Muscle layer of colon (tissue), 2 donors: ENCODE measurements around the gene IFI27L1.
A peak's percentile ranks its signal among the peaks of the same experiment; 100 is the strongest.

Experiments used
- H3K27ac ChIP-seq: one replicate; pipeline ENCODE4 v1.7.0; 2013; ENCODE audit warnings: low read depth, mild to moderate bottlenecking, low read length, moderate library complexity
- H3K27me3 ChIP-seq, 2 donors: one replicate each; pipeline ENCODE4 v1.7.0; 2013; ENCODE audit warnings: low read length in 2 of 2, mild to moderate bottlenecking in 2 of 2; ENCODE audit not compliant: insufficient read depth in 2 of 2, control insufficient read depth in 1 of 2
- H3K36me3 ChIP-seq: one replicate; pipeline ENCODE4 v1.7.0; 2013; ENCODE audit warnings: mild to moderate bottlenecking, low read length; ENCODE audit not compliant: insufficient read depth
- H3K4me1 ChIP-seq: one replicate; pipeline ENCODE4 v1.7.0; 2013; ENCODE audit warnings: mild to moderate bottlenecking, low read length; ENCODE audit not compliant: insufficient read depth
- H3K4me3 ChIP-seq, 2 donors: one replicate each; pipeline ENCODE4 v1.7.0; 2013; ENCODE audit warnings: low read length in 2 of 2, low read depth in 1 of 2, mild to moderate bottlenecking in 1 of 2, moderate library complexity in 1 of 2
- H3K9ac ChIP-seq: one replicate; pipeline ENCODE4 v1.7.0; 2013; ENCODE audit warnings: low read length
- H3K9me3 ChIP-seq: one replicate; pipeline ENCODE4 v1.7.0; 2013; ENCODE audit warnings: mild to moderate bottlenecking, low read length
- donor health status: abdominal sarcoma.
- donor health status: Adenocarcinoma of cecum.

The IFI27L1 gene, protein sequence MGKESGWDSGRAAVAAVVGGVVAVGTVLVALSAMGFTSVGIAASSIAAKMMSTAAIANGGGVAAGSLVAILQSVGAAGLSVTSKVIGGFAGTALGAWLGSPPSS

DNA sequence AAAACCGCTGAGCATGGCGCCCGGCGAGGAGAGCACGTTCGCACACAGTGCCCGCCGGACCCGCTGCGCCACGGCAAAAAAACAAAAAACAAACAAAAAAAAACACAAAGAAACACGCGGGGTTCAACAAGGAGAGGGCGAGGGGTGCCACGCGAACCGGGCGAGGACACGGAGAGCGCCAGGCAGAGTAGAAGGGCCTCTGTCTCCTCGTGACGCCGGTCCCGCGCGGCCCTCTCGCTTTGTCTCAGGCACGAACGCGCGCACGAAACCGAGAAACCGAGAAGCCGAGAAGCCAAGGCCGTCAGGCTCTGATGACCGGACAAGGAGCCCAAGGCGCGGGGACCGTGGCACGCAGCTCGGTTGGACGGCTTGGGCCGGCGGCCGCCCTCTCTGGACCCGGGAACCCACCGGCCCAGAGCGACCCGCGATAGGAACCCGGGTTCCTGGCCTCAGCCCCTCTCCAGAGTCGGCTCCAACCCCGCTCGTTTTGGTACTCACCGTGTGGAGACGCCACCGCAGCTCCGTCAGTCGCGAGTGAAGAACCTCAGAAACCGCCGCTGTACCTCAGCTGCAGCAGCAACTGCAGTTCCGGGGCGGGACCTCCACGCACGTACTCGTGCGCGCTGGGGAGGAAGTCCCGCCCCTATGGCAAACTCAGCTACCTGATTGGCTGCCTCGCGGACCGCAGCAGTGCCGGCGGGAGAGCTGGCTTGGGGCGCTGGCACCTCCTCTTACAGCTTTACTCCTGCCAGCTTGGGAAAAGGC, at the start of gene IFI27L1, which contains the start of gene DDX24:
Gene IFI27L1, plus strand, starts transcription at position 690 of the 765 bp plus-strand sequence. CDS start 15,628 bp downstream, outside the sequence.
Gene DDX24, minus strand, starts transcription at position 582 of the 765 bp plus-strand sequence. CDS start 1,460 bp downstream, outside the sequence.
- peak within 1 kb of the TSS; percentile 97 for H3K9ac ChIP-seq
- H3K27me3 ChIP-seq: no peaks in the 10 kb centered on the region
- H3K9me3 ChIP-seq: no peaks in the 10 kb centered on the region
- H3K27ac ChIP-seq: peak within 1 kb of the TSS; percentile 81
- H3K36me3 ChIP-seq: peaks cover 23% of the 10 kb centered on the region
- peak within 1 kb of the TSS; percentile 94 for H3K4me3 ChIP-seq
- H3K4me1 ChIP-seq: peaks cover 39% of the 10 kb centered on the region

DNA sequence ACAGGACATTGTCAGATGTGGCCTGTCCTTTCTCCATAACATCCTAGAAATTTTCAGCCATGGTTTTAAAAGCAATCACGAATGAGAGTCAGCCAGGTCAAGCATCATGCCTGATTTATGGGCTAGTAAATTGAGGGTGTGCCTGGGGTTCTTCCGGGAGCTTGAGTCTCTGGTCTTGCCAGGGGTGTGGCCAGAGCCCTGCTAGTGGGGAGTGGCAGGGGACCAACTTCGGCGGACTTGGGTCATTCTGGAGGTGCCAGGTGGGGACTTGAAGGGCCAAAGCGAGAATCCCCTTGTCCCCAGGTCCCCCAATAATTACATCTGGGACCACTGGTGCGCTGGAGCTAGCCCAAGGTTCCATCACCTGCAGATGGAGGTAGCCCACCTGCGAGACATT, 49.2 kb upstream of the IFI27L1 start:
- Histone ChIP-seq H3K27ac (no peak overlapping the region), H3K4me1 (peaks cover 4% of the 10 kb centered on the region), H3K27me3 (no peaks in the 10 kb centered on the region), H3K4me3 (no peak overlapping the region), H3K9ac (no peak overlapping the region), H3K9me3 (no peaks in the 10 kb centered on the region), H3K36me3 (no peaks in the 10 kb centered on the region)

DNA sequence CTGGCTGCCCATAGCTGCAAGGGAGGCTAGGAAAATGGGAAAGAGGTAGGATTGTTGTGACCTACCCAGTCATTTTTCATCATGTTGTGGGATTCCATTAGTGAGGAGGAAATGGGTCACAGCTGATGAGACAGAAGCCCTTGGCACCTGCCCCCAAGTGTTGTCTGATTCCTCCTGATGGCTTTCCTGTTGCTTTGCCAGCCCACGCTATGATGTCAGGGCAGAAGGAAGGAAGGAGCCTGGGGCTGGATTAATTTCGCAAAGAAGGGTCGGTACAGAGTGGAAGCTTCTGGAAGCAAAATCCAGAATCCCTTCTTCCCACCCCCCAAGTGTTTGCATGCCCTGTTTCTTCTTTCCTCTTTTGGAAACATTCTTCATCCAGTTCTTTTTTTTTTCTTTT, 46.2 kb upstream of the IFI27L1 start:
- no peak overlapping the region for H3K27ac ChIP-seq
- no peak overlapping the region for H3K4me3 ChIP-seq
- H3K9ac ChIP-seq: no peak overlapping the region
- H3K9me3 ChIP-seq: no peaks in the 10 kb centered on the region
- no peaks in the 10 kb centered on the region for H3K36me3 ChIP-seq
- H3K27me3 ChIP-seq: no peaks in the 10 kb centered on the region
- H3K4me1 ChIP-seq: no peaks in the 10 kb centered on the region

DNA sequence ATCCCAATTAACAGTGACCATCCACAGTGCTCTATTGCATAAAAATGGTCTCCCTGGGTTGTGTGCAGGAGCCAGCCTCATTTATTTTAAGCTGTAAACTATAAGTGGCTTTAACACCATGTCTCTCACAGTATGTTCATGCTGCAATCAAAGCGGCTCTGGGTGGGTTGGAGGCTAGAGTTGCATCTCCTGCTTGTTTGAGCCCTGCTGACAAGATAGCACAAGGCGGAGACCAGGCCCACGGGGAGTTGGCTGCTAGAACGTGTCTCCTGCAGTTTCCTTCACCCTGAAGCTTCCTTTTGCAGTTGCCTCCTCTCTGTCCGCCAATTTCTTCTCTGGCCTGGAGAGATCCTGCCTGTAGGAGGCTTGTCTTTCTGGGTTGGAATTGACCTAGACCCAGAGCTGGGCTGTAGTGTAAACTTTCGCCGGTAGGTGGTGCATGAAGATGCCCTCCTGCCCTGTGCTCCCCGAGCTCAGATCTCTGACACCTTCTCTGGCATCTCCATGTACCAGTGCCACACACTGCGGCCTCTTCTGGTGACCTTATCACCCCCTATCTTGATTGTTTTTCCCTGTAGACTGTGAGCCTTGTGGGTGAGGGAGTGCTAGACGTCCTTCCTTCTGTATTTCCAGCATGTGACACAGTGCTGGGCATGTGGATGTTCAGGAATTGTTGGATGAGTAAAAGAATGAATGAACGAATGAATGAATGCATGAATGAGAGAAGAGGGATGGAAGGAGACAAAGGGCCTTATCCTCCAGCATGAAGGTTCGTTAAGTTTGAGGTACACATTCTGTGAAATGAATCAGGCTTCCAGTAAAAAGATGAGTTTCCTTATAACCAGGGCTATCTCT, 44.6 kb upstream of the IFI27L1 start:
- H3K9ac ChIP-seq: no peak overlapping the region
- no peaks in the 10 kb centered on the region for H3K27me3 ChIP-seq

DNA sequence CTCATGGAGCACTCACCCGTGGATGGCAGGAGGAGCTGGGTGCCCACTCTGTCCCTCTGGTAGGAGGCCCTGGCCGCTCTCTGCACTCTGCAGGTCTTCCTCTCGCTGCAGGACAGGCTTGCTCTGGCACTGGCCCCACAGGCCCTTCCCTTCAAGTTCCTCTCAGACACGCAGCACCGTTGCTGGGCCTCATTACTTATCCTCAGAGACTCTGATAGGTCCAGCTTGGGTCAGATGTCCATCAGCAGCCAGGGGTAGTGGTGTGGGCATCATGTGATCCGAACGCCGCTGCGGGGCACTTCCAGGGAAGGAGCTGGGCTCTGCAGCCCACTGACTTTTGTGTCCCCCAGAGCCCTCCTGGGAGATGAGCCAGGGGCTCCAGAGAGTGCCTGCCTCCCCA, 43.2 kb upstream of the IFI27L1 start:
- H3K4me3 ChIP-seq: no peak overlapping the region
- H3K9ac ChIP-seq: no peak overlapping the region
- no peaks in the 10 kb centered on the region for H3K36me3 ChIP-seq
- no peak overlapping the region for H3K27ac ChIP-seq
- no peaks in the 10 kb centered on the region for H3K27me3 ChIP-seq
- H3K9me3 ChIP-seq: no peaks in the 10 kb centered on the region
- H3K4me1 ChIP-seq: peaks cover 7% of the 10 kb centered on the region

More for the DNA sequence above, 44.6 kb upstream of the IFI27L1 start:
- no peak overlapping the region for H3K27ac ChIP-seq
- H3K9me3 ChIP-seq: no peaks in the 10 kb centered on the region
- H3K4me1 ChIP-seq: peaks cover under 1% of the 10 kb centered on the region
- H3K4me3 ChIP-seq: no peak overlapping the region
- H3K36me3 ChIP-seq: no peaks in the 10 kb centered on the region

DNA sequence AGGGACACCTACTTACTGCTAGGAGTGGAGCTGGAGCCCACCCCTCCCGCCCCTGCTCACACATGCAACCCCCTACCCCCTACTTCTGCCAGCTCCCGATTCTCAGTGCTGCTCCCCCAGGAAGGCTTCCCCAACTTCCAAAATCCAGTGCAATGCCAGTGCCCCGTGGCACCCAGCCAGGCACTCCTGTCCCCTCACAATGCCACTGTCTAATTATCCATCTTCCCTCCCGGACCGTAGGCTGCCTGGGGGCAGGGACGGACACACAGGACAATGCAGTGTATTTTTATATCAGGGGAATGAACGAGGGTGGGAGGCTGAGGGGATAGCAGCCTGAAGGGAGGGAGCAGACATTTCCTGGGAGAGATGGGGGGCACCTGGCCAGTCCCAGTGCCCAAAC, 42.6 kb upstream of the IFI27L1 start:
- peaks cover 7% of the 10 kb centered on the region for H3K4me1 ChIP-seq
- no peak overlapping the region for H3K4me3 ChIP-seq
- H3K27me3 ChIP-seq: no peaks in the 10 kb centered on the region
- H3K9me3 ChIP-seq: no peaks in the 10 kb centered on the region
- H3K9ac ChIP-seq: no peak overlapping the region
- H3K27ac ChIP-seq: no peak overlapping the region
- H3K36me3 ChIP-seq: no peaks in the 10 kb centered on the region

DNA sequence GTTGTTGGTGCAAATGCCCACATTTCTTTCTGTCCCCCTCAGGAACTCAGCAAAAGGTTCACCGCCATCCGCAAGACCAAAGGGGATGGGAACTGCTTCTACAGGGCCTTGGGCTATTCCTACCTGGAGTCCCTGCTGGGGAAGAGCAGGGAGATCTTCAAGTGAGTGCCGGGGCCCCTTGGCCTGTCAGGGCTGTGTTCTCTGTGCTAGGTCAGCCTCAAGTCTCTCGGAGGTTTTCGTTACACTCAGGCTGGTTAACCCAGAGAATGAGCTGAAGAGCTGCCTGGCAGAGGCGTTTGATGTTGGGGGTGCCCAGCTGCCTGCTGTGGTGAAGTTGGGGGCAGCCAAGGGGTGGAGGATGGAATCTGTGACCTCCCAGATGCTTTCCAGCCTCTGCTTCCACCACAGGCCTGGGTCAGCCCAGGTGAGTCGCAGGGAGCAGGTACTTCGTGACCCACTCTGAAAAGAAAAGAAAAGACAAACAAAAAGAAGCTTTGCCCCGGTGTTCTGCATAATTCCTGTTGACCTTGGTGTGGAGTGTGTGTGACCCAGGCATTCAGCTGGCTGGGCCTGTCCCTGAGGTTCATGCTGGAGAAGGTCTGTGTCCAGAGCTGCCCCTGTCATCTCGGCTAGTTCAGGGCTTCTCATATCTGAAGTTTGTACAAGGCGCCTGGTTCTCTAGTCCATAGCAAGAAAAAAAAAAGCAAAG, 42.0 kb upstream of the IFI27L1 start:
- H3K4me3 ChIP-seq: no peak overlapping the region
- no peak overlapping the region for H3K27ac ChIP-seq
- H3K36me3 ChIP-seq: no peaks in the 10 kb centered on the region
- H3K9me3 ChIP-seq: no peaks in the 10 kb centered on the region
- H3K27me3 ChIP-seq: no peaks in the 10 kb centered on the region
- peaks cover 7% of the 10 kb centered on the region for H3K4me1 ChIP-seq
- H3K9ac ChIP-seq: no peak overlapping the region

DNA sequence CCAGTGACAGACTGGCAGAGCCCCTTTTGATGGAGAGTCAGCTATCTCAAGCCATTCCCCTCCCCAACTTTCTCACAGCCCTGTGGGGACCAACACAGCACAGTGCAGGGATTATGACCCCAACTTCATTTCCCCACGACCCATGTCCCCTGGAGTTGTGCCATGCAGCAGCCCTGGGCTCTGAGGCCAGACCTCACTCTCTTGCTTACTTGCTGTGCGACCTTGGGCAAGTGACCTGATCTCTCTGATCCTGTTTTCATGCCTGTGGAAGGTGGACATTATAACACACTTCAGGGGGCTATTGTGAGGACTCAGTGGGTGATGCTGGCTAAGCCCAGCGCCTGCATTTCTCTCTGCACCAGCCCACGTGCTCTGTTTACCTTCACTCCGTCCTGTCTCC, 40.9 kb upstream of the IFI27L1 start:
- H3K9ac ChIP-seq: no peak overlapping the region
- no peak overlapping the region for H3K4me3 ChIP-seq
- H3K4me1 ChIP-seq: peaks cover 7% of the 10 kb centered on the region
- H3K36me3 ChIP-seq: peaks cover 3% of the 10 kb centered on the region
- H3K27ac ChIP-seq: no peak overlapping the region
- H3K27me3 ChIP-seq: no peaks in the 10 kb centered on the region
- no peaks in the 10 kb centered on the region for H3K9me3 ChIP-seq

DNA sequence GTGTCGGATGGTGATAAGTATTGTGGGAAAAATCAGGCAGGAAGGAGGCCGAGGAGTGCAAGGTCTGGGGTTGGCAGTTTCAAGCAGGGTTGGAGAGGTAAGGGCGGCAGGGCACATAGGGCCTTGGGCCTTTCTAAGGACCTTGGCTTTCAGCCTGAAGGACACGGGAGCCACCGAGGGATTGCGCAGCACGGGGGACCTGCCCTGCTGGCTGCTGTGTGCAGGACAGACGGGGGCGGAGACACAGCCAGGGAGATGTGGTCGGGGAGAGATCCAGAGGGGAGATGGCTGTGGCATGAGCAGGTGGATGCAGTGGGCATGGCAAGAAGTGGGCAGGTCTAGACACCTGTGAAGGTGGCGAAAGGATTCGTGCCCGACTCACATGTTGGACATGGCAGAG, 40.3 kb upstream of the IFI27L1 start:
- Histone ChIP-seq H3K4me3 (no peak overlapping the region), H3K27ac (no peak overlapping the region), H3K4me1 (peaks cover 7% of the 10 kb centered on the region), H3K27me3 (no peaks in the 10 kb centered on the region), H3K9me3 (no peaks in the 10 kb centered on the region), H3K36me3 (peaks cover 8% of the 10 kb centered on the region), H3K9ac (no peak overlapping the region)

DNA sequence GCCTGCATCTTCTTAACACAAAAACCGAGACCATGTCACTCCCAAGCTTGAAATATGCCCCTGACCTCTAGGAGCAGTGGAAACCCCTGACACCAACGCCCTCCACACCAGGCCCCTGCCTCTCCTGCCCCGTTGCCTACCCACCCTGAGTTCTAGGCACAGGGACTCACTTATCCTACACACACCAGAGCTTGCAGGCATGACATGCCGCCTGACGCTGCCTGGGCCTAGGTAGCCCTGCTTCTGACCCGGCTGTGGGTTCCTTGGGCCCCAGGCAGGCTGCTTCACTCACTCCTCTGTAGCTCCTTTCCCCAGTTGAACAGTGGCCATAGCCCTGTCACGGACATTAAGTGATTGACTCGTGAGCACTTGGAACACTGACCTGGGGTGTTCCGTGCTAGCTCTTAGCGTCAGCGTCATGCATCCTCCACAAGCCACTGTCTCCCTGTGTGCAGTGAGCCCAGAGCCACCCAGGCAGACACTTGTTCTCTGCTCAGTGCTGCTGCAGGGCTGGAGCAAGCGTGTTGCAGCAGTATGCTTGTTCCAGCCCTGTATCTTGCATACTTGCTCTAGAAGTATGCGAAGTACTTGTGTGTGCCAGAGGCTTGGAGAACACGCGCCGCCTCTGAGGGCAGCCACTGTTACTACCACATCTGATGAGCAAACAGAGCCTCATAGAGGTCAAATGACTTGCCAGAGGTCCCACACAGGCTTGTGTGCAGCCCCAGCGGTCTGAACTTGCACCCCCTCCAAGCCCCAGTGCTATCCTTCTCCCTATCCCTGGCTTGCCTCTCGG, 39.4 kb upstream of the IFI27L1 start:
- no peak overlapping the region for H3K27ac ChIP-seq
- H3K9ac ChIP-seq: no peak overlapping the region
- peaks cover 16% of the 10 kb centered on the region for H3K36me3 ChIP-seq
- no peak overlapping the region for H3K4me3 ChIP-seq
- no peaks in the 10 kb centered on the region for H3K27me3 ChIP-seq
- H3K4me1 ChIP-seq: peaks cover 7% of the 10 kb centered on the region
- no peaks in the 10 kb centered on the region for H3K9me3 ChIP-seq
